Activated gamma-delta T cell treated with anti-CD3 and anti-CD28 coated beads, Interleukin-2, amount 50 U/mL, for 16 hours (primary cell): ENCODE measurements around the gene DNAJC7.
"Not testable (repeated sequence)": the region's sequence is repeated elsewhere in the genome, so short reads cannot be mapped to it uniquely, and the experiment has no call there.

Source experiments
- DNase-seq: peaks from one replicate; pipeline ENCODE4 v3.0.0-alpha.2; 2020; ENCODE audit warnings: low read depth

DNAJC7 gene

DNA sequence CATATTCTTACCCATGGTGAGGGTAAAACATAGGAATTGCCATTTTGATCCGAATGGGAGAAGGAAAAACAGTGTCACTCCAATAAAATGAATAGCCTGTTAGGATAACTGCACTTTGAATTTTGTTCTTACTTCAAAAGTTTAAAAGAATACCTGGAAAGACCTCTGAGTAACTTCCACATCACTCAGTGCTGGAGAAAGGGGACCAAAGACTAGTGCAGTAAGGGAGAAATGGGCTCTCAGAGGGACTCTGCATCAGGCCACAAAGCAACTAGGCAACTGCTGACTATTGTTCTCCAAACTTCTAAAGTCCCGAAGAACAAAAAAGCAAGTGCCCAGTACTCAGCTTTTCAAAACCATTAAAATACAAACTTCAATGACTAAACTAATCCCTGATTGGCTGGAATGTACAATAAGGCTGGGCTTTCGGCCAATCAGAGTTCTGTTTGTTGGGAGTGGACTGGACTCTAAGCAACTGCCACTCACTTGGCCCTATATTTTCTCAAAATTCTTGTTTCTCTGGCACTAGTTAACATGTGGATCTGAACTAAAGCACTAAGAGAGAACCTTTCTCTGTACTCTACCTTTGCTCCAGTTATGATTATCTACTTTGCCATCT, 6.2 kb downstream of the DNAJC7 start:
- no peak for DNase-seq

DNA sequence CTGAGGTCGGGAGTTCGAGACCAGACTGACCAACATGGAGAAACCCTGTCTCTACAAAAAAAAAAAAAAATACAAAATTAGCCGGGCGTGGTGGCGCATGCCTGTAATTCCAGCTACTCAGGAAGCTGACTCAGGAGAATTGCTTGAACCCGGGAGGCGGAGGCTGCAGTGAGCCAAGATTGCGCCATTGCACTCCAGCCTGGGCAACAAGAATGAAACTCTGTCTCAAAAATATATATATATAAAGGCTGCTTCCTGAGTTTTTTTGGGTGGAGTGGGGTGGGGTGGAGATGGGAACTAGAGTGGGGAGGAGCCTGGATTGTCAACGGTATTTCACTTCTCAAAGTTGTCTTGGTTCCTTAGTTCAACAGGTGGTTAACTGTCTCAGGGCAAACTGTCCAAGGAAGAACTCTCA, 7.0 kb downstream of the DNAJC7 start:
- DNase-seq = not testable (repeated sequence)

- no peak for DNase-seq
These were observed 8.1 kb downstream of the DNAJC7 start for GRCh38 chr17:42009170-42009569.

DNA sequence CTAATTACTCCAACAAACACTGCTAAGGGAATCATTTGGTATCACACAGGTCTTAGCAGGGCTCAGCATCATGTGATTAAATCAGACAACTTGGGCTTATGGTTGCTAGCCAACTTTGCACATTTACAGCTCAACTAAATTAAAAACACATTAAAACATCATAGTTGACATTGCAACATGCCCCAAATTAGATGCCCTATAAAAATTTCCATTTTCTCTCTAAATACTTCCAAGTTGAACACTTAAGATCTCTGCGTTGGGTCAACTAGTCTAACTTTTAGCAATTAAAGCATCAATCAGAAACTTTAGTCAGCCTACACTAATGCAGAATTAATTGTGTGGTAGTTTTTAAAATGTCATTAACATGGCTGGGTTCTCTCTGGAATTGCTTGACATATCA, 12.1 kb downstream of the DNAJC7 start:
- DNase-seq = no peak

DNA sequence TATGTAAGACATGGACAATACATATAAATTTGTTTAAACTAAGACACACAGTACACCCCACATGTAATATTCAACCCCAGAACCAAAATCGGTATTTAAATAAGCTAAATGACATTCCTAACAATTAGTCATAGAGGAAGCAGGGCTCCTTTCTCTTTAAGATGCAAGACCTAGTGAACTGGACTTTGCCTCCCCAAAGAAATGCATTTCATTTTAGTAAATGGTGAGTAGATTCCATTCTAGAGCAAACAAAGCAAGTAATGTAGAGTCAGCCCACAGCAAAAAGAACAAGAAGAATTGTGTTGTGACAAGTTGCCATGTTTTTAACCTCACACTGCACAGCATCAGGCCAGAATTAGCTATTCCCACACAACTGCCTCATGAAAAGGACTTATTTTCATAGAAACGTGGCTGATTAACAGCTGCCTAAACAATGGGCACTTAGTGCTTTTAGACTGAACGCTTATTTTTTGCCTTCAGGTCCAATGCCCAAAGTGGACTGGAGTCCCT, 14.4 kb downstream of the DNAJC7 start:
- DNase-seq = no peak

GRCh38 chr17:42002175-42002791, 15.0 kb downstream of the DNAJC7 start:
- no peak for DNase-seq

- DNase-seq = no peak
These were observed 15.5 kb downstream of the DNAJC7 start for GRCh38 chr17:42001729-42002128.

DNA sequence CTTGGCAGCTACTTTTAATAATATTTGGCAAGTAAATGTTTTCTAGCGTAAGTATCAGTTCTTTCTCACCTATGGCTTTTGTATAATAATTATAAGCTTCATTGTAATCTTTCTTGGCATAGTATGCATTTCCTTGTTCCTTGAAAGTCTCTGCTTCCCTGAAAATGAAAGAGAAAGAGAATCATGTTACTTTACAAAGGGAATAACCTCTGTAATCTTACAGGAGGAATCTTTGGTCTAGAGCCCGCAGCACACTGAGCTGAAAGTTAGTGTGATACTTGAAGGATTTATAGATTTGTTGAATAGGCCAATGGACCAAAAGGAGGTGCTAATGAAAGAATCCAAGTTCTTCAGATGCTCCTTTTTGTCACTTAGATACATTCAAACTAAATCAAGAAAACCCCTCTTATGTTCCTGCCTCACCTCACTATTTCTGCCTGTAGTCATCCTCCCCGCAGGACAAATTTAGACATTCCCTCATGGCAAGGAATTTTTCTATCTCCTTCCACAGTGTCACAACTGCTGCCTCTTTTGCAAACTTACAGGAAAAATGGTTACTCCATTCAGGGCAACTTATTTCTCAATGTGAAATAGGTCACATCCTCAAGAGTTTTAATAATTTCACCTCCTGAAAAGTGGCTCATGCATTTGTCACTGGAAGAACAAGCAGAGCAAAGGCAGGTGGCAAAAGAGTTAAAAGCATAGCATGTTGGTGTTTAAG, 16.7 kb downstream of the DNAJC7 start:
- no peak for DNase-seq

GRCh38 chr17:41998497-41998896, 18.7 kb downstream of the DNAJC7 start:
- no peak for DNase-seq

DNA sequence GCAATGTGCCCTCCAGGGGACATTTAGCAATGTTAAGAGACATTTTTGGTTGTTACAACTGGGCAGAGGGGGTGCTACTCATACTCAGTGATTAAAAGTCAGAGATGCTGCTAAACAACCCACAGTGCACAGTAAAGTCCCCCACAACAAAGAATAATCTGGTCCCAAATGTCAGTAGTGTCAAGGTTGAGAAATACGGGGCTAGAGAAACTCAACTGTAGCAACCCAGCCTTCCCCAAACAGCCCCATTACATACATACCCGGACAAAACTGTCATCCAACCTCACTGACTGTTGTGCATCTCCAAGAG, 20.4 kb downstream of the DNAJC7 start:
- DNase-seq = no peak

DNA sequence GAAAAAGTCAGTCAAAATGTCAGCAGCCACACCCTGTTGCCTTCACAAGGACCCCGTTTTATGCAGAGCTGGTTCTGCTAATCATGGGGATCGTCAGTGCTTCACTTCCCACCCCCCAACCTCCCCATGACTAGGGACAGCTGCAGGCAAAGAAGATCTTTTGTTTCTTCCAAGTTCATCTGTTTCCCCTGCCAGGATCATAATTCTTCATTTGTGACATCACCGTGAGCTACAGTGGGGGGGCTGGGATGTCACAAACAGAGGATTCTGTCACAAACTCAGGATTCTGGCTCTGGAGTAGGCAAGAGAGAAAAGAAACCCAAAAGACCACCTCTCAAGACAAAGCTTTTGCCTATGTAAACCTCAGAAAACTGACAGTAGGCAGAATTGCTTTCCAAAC, 24.7 kb downstream of the DNAJC7 start:
- no peak for DNase-seq

GRCh38 chr17:41989702-41990419, 27.4 kb downstream of the DNAJC7 start:
- DNase-seq = no peak

GRCh38 chr17:41988418-41988817, 28.8 kb downstream of the DNAJC7 start:
- DNase-seq = no peak

- DNase-seq = no peak
These were observed 29.6 kb downstream of the DNAJC7 start for GRCh38 chr17:41987642-41988041.

DNA sequence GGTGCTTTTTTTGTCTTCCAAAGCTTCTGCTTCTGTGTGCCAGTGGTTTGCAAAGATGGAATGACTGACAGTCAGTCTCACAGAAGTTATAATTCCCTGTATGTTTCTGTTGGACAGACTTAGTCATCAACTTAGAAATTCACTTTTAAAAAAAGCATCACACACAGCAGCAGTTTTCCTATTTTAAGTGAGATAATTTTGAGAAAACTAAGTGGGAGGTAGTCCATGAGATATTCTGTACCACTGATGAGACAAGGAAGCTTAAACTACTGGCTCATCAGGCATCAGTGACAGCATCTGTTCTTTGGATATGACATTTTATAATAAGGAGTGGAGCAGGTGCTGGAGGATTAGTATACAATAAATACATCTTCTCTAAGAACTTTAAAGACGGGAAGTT, 30.6 kb downstream of the DNAJC7 start:
- no peak for DNase-seq

- DNase-seq = no peak
These were observed 31.3 kb downstream of the DNAJC7 start for GRCh38 chr17:41985919-41986318.

DNA sequence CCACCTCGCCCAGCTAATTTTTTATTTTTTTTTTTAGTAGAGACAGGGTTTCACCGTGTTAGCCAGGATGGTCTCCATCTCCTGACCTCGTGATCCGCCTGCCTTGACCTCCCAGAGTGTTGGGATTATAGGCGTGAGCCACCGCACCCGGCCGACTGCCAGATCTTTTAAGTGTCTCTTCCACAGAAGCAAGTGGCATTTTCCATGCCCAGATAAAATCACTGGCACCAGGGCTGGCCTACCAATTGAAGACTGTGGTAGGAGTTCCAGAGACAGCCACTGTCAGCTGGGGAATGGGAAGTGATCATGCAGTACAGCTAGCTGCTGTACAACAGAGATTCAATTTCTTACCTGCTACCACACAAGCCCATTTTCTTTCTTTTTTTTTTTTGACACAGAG, 32.8 kb downstream of the DNAJC7 start:
- DNase-seq = no peak

DNA sequence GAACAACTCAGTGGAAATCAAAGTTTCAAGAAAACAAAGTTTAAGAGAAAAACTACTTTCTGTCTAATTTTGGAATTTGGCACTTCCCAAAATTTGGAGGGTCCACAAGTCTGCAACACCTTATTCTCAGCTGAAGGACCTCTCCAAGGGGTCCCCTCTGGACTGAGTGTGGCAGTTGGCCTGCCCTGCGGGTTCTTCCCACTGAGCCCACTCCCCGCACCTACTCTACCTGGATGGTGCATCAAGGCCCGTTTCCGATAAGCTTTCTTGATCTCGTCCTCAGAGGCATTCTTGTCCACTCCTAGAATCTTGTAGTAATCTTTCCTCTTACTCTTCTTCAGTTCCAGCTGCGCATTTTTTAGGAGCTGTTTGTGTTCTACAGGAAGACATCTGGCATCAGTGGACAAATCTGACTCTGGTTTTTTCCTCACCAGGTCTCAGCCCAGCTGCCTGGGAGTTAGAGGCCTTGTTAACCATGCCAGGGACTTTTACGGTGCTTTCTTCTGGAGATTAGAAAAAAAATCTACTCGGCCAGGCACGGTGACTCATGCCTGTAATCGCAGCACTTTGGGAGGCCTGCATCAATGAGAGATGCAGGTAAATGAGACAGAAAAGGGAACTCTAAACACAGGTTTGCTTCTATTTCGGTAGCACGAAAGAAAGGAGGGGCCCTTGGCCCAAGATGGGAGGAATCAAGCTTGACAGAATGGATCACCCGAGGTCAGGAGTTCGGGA, 35.0 kb downstream of the DNAJC7 start:
- no peak for DNase-seq

- DNase-seq = no peak
These were observed 39.2 kb downstream of the DNAJC7 start for GRCh38 chr17:41977991-41978390.

DNA sequence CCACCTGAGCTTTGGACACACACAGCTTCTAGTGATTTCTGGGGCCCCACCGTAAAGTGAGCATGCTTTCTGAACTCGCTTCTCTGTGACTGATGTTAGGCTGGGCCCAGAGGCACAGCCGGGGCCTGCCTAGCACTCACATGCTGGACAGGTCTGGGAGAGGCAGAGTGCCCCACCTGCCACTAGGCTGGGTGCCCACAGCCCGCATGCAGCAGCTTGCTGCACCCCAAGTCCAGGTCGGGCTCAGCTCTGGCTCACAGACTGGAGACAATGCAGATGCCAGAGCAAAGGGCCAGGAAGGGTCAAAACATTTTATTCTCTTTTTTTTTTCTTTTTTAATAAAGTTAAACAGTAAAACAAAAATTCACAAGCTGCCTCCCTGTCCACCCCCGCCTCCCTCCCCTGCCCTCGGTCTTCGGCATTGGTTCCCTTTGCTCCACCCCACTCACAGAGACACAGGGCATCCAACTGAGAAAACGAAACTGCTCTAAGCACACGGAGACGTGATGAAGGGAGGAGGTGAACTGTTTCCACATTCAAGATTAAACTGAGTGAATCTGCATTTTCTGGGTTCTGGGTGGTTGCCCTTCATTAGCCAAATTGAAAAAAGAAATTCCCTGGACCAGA, 41.0 kb downstream of the DNAJC7 start:
- DNase-seq = no peak
